Left hindlimb (tissue), 1 donor: ENCODE measurements around the gene KCNJ3.

Source experiments
- DNase-seq: peaks from one replicate; pipeline ENCODE4 v3.0.0-alpha.2; 2018

KCNJ3 gene

GRCh38 chr2:154698296-154698720 is at the start of gene KCNJ3:
Gene KCNJ3 (plus strand): TSS chr2:154698695. CDS start chr2:154698776, 81 bp downstream.
- peak; percentile 37 for DNase-seq

GRCh38 chr2:154655499-154655898 is 43.0 kb upstream of the KCNJ3 start:
- no peak for DNase-seq

GRCh38 chr2:154658854-154659253 is 39.6 kb upstream of the KCNJ3 start:
- DNase-seq = no peak

GRCh38 chr2:154664248-154664647 is 34.2 kb upstream of the KCNJ3 start:
- no peak for DNase-seq

- no peak for DNase-seq
Observed at GRCh38 chr2:154670083-154670482, 28.4 kb upstream of the KCNJ3 start.

- no peak for DNase-seq
Observed at GRCh38 chr2:154673694-154674093, 24.8 kb upstream of the KCNJ3 start.

GRCh38 chr2:154677401-154677800 is 21.1 kb upstream of the KCNJ3 start:
- DNase-seq = no peak

- DNase-seq = no peak
Observed at GRCh38 chr2:154681741-154682140, 16.8 kb upstream of the KCNJ3 start.

- no peak for DNase-seq
Observed at GRCh38 chr2:154686162-154686561, 12.3 kb upstream of the KCNJ3 start.

- DNase-seq = no peak
Observed at GRCh38 chr2:154688373-154688772, 10.1 kb upstream of the KCNJ3 start.

GRCh38 chr2:154689158-154689557 is 9.3 kb upstream of the KCNJ3 start:
- no peak for DNase-seq

- no peak for DNase-seq
Observed at GRCh38 chr2:154692927-154693326, 5.6 kb upstream of the KCNJ3 start.

GRCh38 chr2:154693741-154694340 is 4.7 kb upstream of the KCNJ3 start:
- DNase-seq = no peak

- no peak for DNase-seq
Observed at GRCh38 chr2:154694881-154695280, 3.6 kb upstream of the KCNJ3 start.

GRCh38 chr2:154696369-154696768 is 2.1 kb upstream of the KCNJ3 start:
- no peak for DNase-seq

GRCh38 chr2:154696810-154697417 is 1.6 kb upstream of the KCNJ3 start:
- DNase-seq = peak; percentile 43

- DNase-seq = peak; percentile 50
Observed at GRCh38 chr2:154697418-154698252, 860 bp upstream of the KCNJ3 start.

GRCh38 chr2:154698721-154699574 is 453 bp downstream of the KCNJ3 start:
- DNase-seq = peak; percentile 31

GRCh38 chr2:154699575-154699930 is 1.1 kb downstream of the KCNJ3 start:
- no peak for DNase-seq

GRCh38 chr2:154700136-154700535 is 1.6 kb downstream of the KCNJ3 start:
- DNase-seq = no peak

GRCh38 chr2:154704991-154705390 is 6.5 kb downstream of the KCNJ3 start:
- no peak for DNase-seq

- no peak for DNase-seq
Observed at GRCh38 chr2:154706660-154707059, 8.2 kb downstream of the KCNJ3 start.

- DNase-seq = no peak
Observed at GRCh38 chr2:154707994-154708575, 9.6 kb downstream of the KCNJ3 start.
